ENCODE results near the gene MACROD1.

- TF ChIP-seq POLR2A (IDR thresholded peaks at IDR 0.05): no peak
- no peak for TF ChIP-seq CTCF (IDR thresholded peaks at IDR 0.05)
Observed at GRCh38 chr11:64072871-64073270, 93.0 kb downstream of the MACROD1 start.

Measured in adrenal gland (tissue), 5 donors.